ENCODE data around the gene AGBL3.

DNA sequence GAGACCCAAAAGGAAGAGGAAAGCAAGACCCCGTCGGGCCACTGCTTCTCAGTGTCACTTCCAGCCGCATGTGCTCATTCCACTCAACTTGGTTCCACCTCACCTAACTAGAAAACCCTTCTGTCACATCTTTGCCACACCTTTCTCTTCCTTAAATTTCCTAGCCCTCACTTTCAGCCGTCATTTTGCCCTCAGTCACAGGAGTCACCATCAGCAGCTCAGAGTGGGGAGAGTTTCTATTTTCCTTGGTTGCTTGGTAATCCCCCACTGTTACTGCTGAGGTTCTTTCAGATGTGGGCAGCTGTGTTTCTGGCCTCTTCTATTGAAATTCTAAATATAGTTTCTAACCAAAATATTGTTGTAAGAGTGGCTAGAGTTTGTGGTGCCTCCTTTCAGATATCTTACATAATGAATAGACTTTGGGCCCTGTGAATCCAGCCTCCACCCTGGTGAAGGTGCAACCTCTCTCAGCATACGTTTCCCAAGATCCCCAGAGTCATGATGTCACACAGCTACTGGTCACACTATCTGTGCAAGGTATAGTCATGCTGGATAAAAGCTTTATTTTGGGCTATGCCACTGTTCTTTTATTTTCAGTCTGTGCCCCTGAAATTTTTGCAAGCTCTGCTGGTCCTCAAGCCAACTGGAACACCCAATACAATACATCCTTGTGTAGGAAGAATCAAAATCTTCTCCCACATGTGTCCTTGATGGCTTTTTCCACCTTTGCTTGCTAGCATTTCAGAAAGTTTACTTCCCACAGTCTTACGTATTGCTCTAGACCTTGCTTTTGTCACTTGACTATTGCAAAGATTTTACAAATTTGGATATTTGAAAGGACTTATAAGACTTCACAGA is 9.2 kb downstream of the AGBL3 start:
- TF ChIP-seq CTCF (IDR thresholded peaks at IDR 0.05; ENCODE audit: insufficient read depth, low read depth, low read length) (no peak), EZH2 (IDR thresholded peaks at IDR 0.05; ENCODE audit: insufficient read depth, low read length) (no peak)

All from astrocyte (in vitro differentiated cells and primary cell).